Muscle of back (tissue), 13 donors: Measurements from ENCODE around the gene C9orf153. TPM values are rescaled to one million over a fixed set of nuclear protein-coding genes. Genes with fewer than 3 reads are reported as not detected.
"Not testable (repeated sequence)": the region's sequence is repeated elsewhere in the genome, so short reads cannot be mapped to it uniquely, and the experiment has no call there.

Experiments used
- DNase-seq, 3 donors: peaks; one replicate each; pipeline versions ENCODE4 v3.0.0 to v3.0.0-alpha.2; 2013
- long read RNA-seq, 9 donors: transcript quantifications; one replicate each; lab custom pipeline, GENCODE V29; 2026
- polyA plus RNA-seq, 10 donors: library from polyadenylated mRNA; unstranded; fragments of 120-200 nt; gene quantifications; one replicate each; pipeline ENCODE4 v1.2.1, GENCODE V29; 2013; ENCODE audit not compliant: insufficient read length in 10 of 10

Gene C9orf153
- polyA plus RNA-seq: under 1 TPM in 6 of 10 donors, not detected in 4; 0.16 to 0.30 (median 0.22) TPM
- long read RNA-seq, donor 1: 0 reads
- long read RNA-seq, donor 2: 0 reads
- long read RNA-seq, donor 3: 0 reads
- long read RNA-seq, donor 4: 0 reads
- long read RNA-seq, donor 5: 0 reads
- long read RNA-seq, donor 6: 0 reads
- long read RNA-seq, donor 7: 0 reads
- long read RNA-seq, donor 8: 0 reads
- long read RNA-seq, donor 9: 0 reads

- no peak for DNase-seq
These were observed at the start of gene C9orf153 for GRCh38 chr9:86259557-86259956. Gene C9orf153 (minus strand): TSS chr9:86259657. CDS start chr9:86229603, 30,054 bp downstream.

GRCh38 chr9:86308687-86309086 is 49.2 kb upstream of the C9orf153 start:
- no peak for DNase-seq

- no peak for DNase-seq
These were observed 44.8 kb upstream of the C9orf153 start for GRCh38 chr9:86304236-86304730.

- DNase-seq: no peak
These were observed 44.0 kb upstream of the C9orf153 start for GRCh38 chr9:86303316-86303975.

- DNase-seq: no peak
These were observed 42.2 kb upstream of the C9orf153 start for GRCh38 chr9:86301686-86302085.

- DNase-seq: no peak
These were observed 41.2 kb upstream of the C9orf153 start for GRCh38 chr9:86300701-86301100.

GRCh38 chr9:86298873-86299272 is 39.4 kb upstream of the C9orf153 start:
- no peak for DNase-seq

- not testable (repeated sequence) for DNase-seq
These were observed 30.9 kb upstream of the C9orf153 start for GRCh38 chr9:86290341-86290740.

- DNase-seq: no peak
These were observed 29.2 kb upstream of the C9orf153 start for GRCh38 chr9:86288499-86289198.

- peak; percentile 12 to 31 (median 19) for DNase-seq
These were observed 27.6 kb upstream of the C9orf153 start for GRCh38 chr9:86287013-86287412.

- no peak for DNase-seq
These were observed 26.8 kb upstream of the C9orf153 start for GRCh38 chr9:86286278-86286677.

GRCh38 chr9:86285261-86285660 is 25.8 kb upstream of the C9orf153 start:
- DNase-seq: no peak

GRCh38 chr9:86282979-86283535 is 23.6 kb upstream of the C9orf153 start:
- DNase-seq: peak in 1 of 3 donors; percentile 41

- DNase-seq: peak; percentile 93 to 98 (median 94)
These were observed 22.9 kb upstream of the C9orf153 start, which contains the start of gene ISCA1 for GRCh38 chr9:86282077-86282978. Gene ISCA1 (minus strand): TSS chr9:86282538. CDS start chr9:86282458, 80 bp downstream.

GRCh38 chr9:86281593-86282076 is 22.2 kb upstream of the C9orf153 start:
- DNase-seq: peak in 1 of 3 donors; percentile 11

- DNase-seq: no peak
These were observed 21.1 kb upstream of the C9orf153 start for GRCh38 chr9:86280580-86280979.

- DNase-seq: no peak
These were observed 20.4 kb upstream of the C9orf153 start for GRCh38 chr9:86279839-86280238.

- no peak for DNase-seq
These were observed 17.6 kb upstream of the C9orf153 start for GRCh38 chr9:86277072-86277471.

GRCh38 chr9:86275962-86276361 is 16.5 kb upstream of the C9orf153 start:
- no peak for DNase-seq

- DNase-seq: no peak
These were observed 15.6 kb upstream of the C9orf153 start for GRCh38 chr9:86274821-86275643.
